SK-N-SH (cell line): ENCODE measurements around the gene ETV3L. TPM values are rescaled to one million over a fixed set of nuclear protein-coding genes. Genes with fewer than 3 reads are reported as not detected.

Experiments
- CTCF ChIA-PET: fragments of 300-600, 350-600 bp; formaldehyde crosslinking; extraction: SDS; loops from one replicate; lab custom pipeline; 2021; lab: Yijun Ruan, JAX
- POLR2A ChIA-PET: fragments of 350-600 bp; sonication (Branson Sonifier 250); formaldehyde crosslinking; extraction: SDS; loops from one replicate; lab custom pipeline; 2020; ENCODE audit warnings: antibody characterized with exemption, inconsistent platforms; lab: Yijun Ruan, JAX
- DNase-seq: peaks from one replicate; pipeline ENCODE4 v3.0.0; 2012
- H2AFZ ChIP-seq: fragments of 200-600 bp; sonication (generic); 2 replicates; pipeline ENCODE4 v1.8.1; 2016; ENCODE audit warnings: antibody characterized with exemption, mild to moderate bottlenecking, low read depth
- H3F3A ChIP-seq: fragments of 200-600 bp; sonication (generic); replicated peaks from 2 replicates; pipeline ENCODE3; 2016; ENCODE audit warnings: antibody characterized with exemption, mild to moderate bottlenecking; ENCODE audit not compliant: insufficient read depth
- H3K27ac ChIP-seq, 2 experiments: fragments of 200-500 bp in 1 of 2; fragments of 200-600 bp in 1 of 2; sonication (Bioruptor generic) in 1 of 2; sonication (generic), shearing (Covaris generic) in 1 of 2; 2 replicates each; pipeline versions ENCODE4 v1.5.1 to v1.6.1; 2014 to 2016; ENCODE audit warnings: low read depth in 2 of 2, inconsistent platforms in 1 of 2, low read length in 1 of 2, mild to moderate bottlenecking in 1 of 2, mixed read lengths in 1 of 2
- H3K27me3 ChIP-seq: fragments of 200-600 bp; sonication (generic), shearing (Covaris generic); 2 replicates; pipeline ENCODE4 v1.6.1; 2016; ENCODE audit warnings: mixed run types; ENCODE audit not compliant: insufficient read depth
- H3K36me3 ChIP-seq, 2 experiments: fragments of 200-500 bp in 1 of 2; fragments of 200-600 bp in 1 of 2; sonication (Bioruptor generic) in 1 of 2; sonication (generic) in 1 of 2; replicated peaks in 1 of 2; 2 replicates each; pipeline versions ENCODE3 to v1.5.1; 2014 to 2016; ENCODE audit warnings: low read length in 1 of 2, mild to moderate bottlenecking in 1 of 2; ENCODE audit not compliant: insufficient read depth in 2 of 2, control insufficient read depth in 1 of 2
- H3K4me1 ChIP-seq, 2 experiments: fragments of 200-500 bp in 1 of 2; fragments of 200-600 bp in 1 of 2; sonication (Bioruptor generic) in 1 of 2; sonication (generic), shearing (Covaris generic) in 1 of 2; 2 replicates each; pipeline versions ENCODE4 v1.5.1 to v1.6.1; 2014 to 2016; ENCODE audit warnings: low read depth in 1 of 2, low read length in 1 of 2, mixed run types in 1 of 2; ENCODE audit not compliant: insufficient read depth in 2 of 2, control insufficient read depth in 1 of 2
- H3K4me2 ChIP-seq: fragments of 200-600 bp; sonication (generic), shearing (Covaris generic); 2 replicates; pipeline ENCODE4 v1.6.1; 2017; ENCODE audit warnings: mixed run types
- H3K4me3 ChIP-seq, 2 experiments: fragments of 200-500 bp in 1 of 2; fragments of 200-600 bp in 1 of 2; sonication (Bioruptor generic) in 1 of 2; sonication (generic), shearing (Covaris generic) in 1 of 2; 2 replicates each; pipeline versions ENCODE4 v1.5.1 to v1.8.1; 2014 to 2016; ENCODE audit warnings: low read depth in 2 of 2, inconsistent platforms in 1 of 2, low read length in 1 of 2, mild to moderate bottlenecking in 1 of 2, mixed read lengths in 1 of 2, moderate library complexity in 1 of 2
- H3K79me2 ChIP-seq: fragments of 200-600 bp; sonication (generic); 2 replicates; pipeline ENCODE4 v1.8.1; 2017; ENCODE audit warnings: mild to moderate bottlenecking; ENCODE audit not compliant: insufficient read depth
- H3K9ac ChIP-seq: fragments of 200-600 bp; sonication (generic); 2 replicates; pipeline ENCODE4 v1.6.1; 2017; ENCODE audit warnings: mixed run types
- H3K9me2 ChIP-seq: fragments of 200-600 bp; sonication (generic); 2 replicates; pipeline ENCODE4 v1.6.1; 2017; ENCODE audit warnings: mixed run types
- H3K9me3 ChIP-seq: fragments of 200-600 bp; sonication (generic); 2 replicates; pipeline ENCODE4 v1.6.1; 2017; ENCODE audit warnings: mixed run types, mild to moderate bottlenecking, moderate library complexity
- H4K20me1 ChIP-seq: fragments of 200-600 bp; sonication (generic); 2 replicates; pipeline ENCODE4 v1.6.1; 2017; ENCODE audit warnings: mild to moderate bottlenecking, mixed run types; ENCODE audit not compliant: insufficient read depth
- EP300 ChIP-seq, 2 experiments: IDR thresholded peaks; 2 replicates each; pipeline versions ENCODE4 v1.4.0 to v1.6.1; 2012; ENCODE audit warnings: borderline replicate concordance in 1 of 2, low read depth in 1 of 2, low read length in 1 of 2
- FOSL2 ChIP-seq: IDR thresholded peaks from 2 replicates; pipeline ENCODE4 v1.4.0; 2012; ENCODE audit warnings: low read depth, mild to moderate bottlenecking, moderate library complexity, borderline replicate concordance
- GATA2 ChIP-seq: sonication (generic); formaldehyde crosslinking; IDR thresholded peaks from 2 replicates; pipeline ENCODE4 v1.5.0; 2020; ENCODE audit warnings: mild to moderate bottlenecking, missing genetic modification reagents
- MAX ChIP-seq: IDR thresholded peaks from 2 replicates; pipeline ENCODE4 v1.4.0; 2012; ENCODE audit warnings: low read depth
- MEF2A ChIP-seq: IDR thresholded peaks from 2 replicates; pipeline ENCODE4 v1.4.0; 2012; ENCODE audit warnings: low read depth, borderline replicate concordance
- NFIC ChIP-seq: IDR thresholded peaks from 2 replicates; pipeline ENCODE4 v1.4.0; 2012; ENCODE audit warnings: borderline replicate concordance
- POLR2AphosphoS5 ChIP-seq: IDR thresholded peaks from 2 replicates; pipeline ENCODE4 v1.6.1; 2012; ENCODE audit warnings: low read depth, low read length
- RCOR1 ChIP-seq: fragments of 150-350 bp; IDR thresholded peaks from 2 replicates; pipeline ENCODE4 v1.6.1; 2017; ENCODE audit warnings: antibody characterized with exemption, low read length
- RXRA ChIP-seq: IDR thresholded peaks from 2 replicates; pipeline ENCODE4 v1.4.0; 2012; ENCODE audit warnings: low read depth, mild to moderate bottlenecking, borderline replicate concordance
- SIN3A ChIP-seq: IDR thresholded peaks from 2 replicates; pipeline ENCODE4 v1.6.1; 2012; ENCODE audit warnings: low read depth, mild to moderate bottlenecking, low read length, moderate library complexity, borderline replicate concordance
- SMC3 ChIP-seq: IDR thresholded peaks from 2 replicates; pipeline ENCODE4 v1.6.1; 2012; ENCODE audit warnings: low read depth, low read length, improper control_type of control experiment
- TEAD4 ChIP-seq: IDR thresholded peaks from 2 replicates; pipeline ENCODE4 v1.4.0; 2012; ENCODE audit warnings: mild to moderate bottlenecking, borderline replicate concordance; ENCODE audit not compliant: insufficient read depth
- USF1 ChIP-seq: IDR thresholded peaks from 2 replicates; pipeline ENCODE4 v1.4.0; 2012; ENCODE audit warnings: low read depth, borderline replicate concordance
- WGBS: methylation state at CpG from one replicate; pipeline ENCODE4 v1.1.6; 2017; ENCODE audit warnings: low lambda C conversion rate; 5-methylcytosine and 5-hydroxymethylcytosine counted together
- polyA plus RNA-seq, 3 experiments: library from polyadenylated mRNA; depleted of rRNA; stranded (reverse); fragments of >200 nt; gene quantifications; 2 replicates each; pipeline ENCODE4 v1.2.3, GENCODE V29; 2012
- TF ChIP-seq, protein P1 (sequence below): IDR thresholded peaks from 2 replicates; pipeline ENCODE4 v1.4.0; 2012; ENCODE audit warnings: low read depth, borderline replicate concordance
- TF ChIP-seq, protein P2 (sequence below): IDR thresholded peaks from 2 replicates; pipeline ENCODE4 v1.6.1; 2012; ENCODE audit warnings: mild to moderate bottlenecking, low read depth, low read length, moderate library complexity

Gene ETV3L
- polyA plus RNA-seq, 1 of the 3 experiments (the other 2 are of a cell fraction): not detected

GRCh38 chr1:157113631-157114030, 14.0 kb upstream of the ETV3L start:
- H3K9me3 ChIP-seq: no peaks in the 10 kb centered on the region
- POLR2A ChIA-PET: no interaction called here
- H3K9ac ChIP-seq: no peak overlapping the region
- no peaks in the 10 kb centered on the region for H3F3A ChIP-seq
- no peaks in the 10 kb centered on the region for H4K20me1 ChIP-seq
- no peaks in the 10 kb centered on the region for H3K27me3 ChIP-seq
- H3K4me2 ChIP-seq: no peak overlapping the region
- no peaks in the 10 kb centered on the region for H3K4me1 ChIP-seq
- no peak overlapping the region for H2AFZ ChIP-seq
- no peaks in the 10 kb centered on the region for H3K9me2 ChIP-seq
- TF ChIP-seq SMC3 (no peak), FOSL2 (no peak), SIN3A (no peak), RCOR1 (no peak), RXRA (no peak), MAX (no peak), NFIC (no peak), USF1 (no peak), GATA2 (CRISPR knock-in tag) (no peak), EP300 (IDR thresholded peaks at IDR 0.05; ENCODE audit: borderline replicate concordance in 1 of 2, low read depth in 1 of 2, low read length in 1 of 2) (no peak), MEF2A (no peak), POLR2AphosphoS5 (no peak), TEAD4 (no peak)
- TF ChIP-seq, protein P1, sequence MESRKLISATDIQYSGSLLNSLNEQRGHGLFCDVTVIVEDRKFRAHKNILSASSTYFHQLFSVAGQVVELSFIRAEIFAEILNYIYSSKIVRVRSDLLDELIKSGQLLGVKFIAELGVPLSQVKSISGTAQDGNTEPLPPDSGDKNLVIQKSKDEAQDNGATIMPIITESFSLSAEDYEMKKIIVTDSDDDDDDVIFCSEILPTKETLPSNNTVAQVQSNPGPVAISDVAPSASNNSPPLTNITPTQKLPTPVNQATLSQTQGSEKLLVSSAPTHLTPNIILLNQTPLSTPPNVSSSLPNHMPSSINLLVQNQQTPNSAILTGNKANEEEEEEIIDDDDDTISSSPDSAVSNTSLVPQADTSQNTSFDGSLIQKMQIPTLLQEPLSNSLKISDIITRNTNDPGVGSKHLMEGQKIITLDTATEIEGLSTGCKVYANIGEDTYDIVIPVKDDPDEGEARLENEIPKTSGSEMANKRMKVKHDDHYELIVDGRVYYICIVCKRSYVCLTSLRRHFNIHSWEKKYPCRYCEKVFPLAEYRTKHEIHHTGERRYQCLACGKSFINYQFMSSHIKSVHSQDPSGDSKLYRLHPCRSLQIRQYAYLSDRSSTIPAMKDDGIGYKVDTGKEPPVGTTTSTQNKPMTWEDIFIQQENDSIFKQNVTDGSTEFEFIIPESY: no peak
- TF ChIP-seq, protein P2, sequence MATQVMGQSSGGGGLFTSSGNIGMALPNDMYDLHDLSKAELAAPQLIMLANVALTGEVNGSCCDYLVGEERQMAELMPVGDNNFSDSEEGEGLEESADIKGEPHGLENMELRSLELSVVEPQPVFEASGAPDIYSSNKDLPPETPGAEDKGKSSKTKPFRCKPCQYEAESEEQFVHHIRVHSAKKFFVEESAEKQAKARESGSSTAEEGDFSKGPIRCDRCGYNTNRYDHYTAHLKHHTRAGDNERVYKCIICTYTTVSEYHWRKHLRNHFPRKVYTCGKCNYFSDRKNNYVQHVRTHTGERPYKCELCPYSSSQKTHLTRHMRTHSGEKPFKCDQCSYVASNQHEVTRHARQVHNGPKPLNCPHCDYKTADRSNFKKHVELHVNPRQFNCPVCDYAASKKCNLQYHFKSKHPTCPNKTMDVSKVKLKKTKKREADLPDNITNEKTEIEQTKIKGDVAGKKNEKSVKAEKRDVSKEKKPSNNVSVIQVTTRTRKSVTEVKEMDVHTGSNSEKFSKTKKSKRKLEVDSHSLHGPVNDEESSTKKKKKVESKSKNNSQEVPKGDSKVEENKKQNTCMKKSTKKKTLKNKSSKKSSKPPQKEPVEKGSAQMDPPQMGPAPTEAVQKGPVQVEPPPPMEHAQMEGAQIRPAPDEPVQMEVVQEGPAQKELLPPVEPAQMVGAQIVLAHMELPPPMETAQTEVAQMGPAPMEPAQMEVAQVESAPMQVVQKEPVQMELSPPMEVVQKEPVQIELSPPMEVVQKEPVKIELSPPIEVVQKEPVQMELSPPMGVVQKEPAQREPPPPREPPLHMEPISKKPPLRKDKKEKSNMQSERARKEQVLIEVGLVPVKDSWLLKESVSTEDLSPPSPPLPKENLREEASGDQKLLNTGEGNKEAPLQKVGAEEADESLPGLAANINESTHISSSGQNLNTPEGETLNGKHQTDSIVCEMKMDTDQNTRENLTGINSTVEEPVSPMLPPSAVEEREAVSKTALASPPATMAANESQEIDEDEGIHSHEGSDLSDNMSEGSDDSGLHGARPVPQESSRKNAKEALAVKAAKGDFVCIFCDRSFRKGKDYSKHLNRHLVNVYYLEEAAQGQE: no peak
- TF ChIP-seq, all 33 proteins: peak for 0
- Histone ChIP-seq H3K27ac (no peak overlapping the region), H3K4me3 (no peak overlapping the region), H3K36me3 (no peaks in the 10 kb centered on the region), H3K79me2 (no peaks in the 10 kb centered on the region)
- DNase-seq: no peak
- CTCF ChIA-PET: interaction anchor here (4.7 kb wide), 1 partner anchor 42 kb away, joined by 27 read pairs; no protein-coding TSS in a partner anchor
- 72% methylated on average over 3 of the region's 3 CpGs for WGBS
